Measurements from ENCODE around the gene NXPH2.

The NXPH2 gene

DNA sequence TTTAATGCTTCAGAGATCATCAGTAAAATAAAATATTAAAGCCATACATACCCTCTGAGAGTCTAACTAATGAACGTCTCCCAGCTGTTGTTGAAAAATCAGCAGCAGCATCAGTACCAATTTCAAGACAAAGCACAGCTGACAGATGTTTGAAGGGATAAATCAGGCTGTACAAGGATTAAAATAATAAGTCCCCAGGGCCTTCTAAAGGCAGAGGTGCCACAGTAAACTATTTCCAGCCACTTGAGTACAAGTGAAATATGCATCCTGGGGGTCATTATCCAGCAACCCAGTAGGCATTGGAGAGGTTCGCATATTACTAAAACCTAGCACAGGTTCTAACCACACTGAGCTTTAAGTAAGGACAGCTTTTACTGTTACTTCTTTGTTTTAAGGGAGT, 76.9 kb downstream of the NXPH2 start:
- H3K9me3 Mint-ChIP-seq = no peaks in the 10 kb centered on the region
- H3K36me3 Mint-ChIP-seq = no peaks in the 10 kb centered on the region
- DNase-seq (ENCODE audit: low spot score in 2 of 2) = no peak
- no peak for ATAC-seq
- H3K27ac Mint-ChIP-seq = no peak overlapping the region
- no peaks in the 10 kb centered on the region for H3K4me1 Mint-ChIP-seq
- H3K4me3 Mint-ChIP-seq = no peak overlapping the region

DNA sequence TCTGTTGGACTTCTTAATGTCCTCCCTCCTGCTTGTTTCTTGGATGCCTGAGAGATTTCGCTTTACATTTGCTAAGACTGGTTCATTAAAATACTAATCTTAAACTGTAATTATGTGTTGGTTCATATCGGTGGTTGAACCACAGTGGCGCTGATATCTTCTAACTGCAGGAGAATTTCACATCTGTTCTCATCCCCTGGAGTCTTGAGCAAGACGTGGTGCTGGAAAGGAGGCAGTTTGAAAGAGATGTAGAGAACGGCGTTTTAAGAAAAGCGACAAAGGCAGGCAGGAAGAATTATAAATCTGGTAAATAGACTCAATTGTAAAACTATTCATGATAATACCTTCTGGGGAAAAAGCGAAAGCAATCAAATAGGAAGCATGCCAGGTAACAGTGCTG, 79.5 kb downstream of the NXPH2 start:
- ATAC-seq (no peak), DNase-seq (ENCODE audit: low spot score in 2 of 2) (no peak)
- Mint-ChIP-seq H3K4me3 (no peak overlapping the region), H3K9me3 (no peaks in the 10 kb centered on the region), H3K4me1 (no peaks in the 10 kb centered on the region), H3K27ac (no peak overlapping the region), H3K36me3 (no peaks in the 10 kb centered on the region)

DNA sequence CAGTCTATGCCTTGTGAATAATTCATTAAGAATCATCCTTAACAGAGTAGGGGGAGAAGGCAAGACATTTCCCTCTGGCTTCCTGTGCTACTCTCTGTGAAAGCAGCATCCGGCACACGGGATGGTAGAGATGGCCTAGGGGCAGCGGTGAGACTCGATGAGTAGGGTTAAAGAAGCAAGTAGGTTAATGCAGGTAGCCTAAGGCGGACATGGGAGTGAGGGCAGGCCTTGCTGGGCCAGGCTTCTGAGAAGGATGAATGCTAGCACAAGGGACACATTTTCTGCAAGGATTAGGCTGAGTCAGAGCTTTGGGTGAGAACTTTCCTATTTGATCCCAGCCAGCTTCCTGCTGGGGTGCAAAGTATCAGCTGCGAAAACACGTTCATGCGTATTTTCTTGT, 80.8 kb downstream of the NXPH2 start:
- no peaks in the 10 kb centered on the region for H3K9me3 Mint-ChIP-seq
- H3K27ac Mint-ChIP-seq = no peak overlapping the region
- H3K4me1 Mint-ChIP-seq = no peaks in the 10 kb centered on the region
- DNase-seq (ENCODE audit: low spot score in 2 of 2) (no peak), ATAC-seq (no peak)
- H3K4me3 Mint-ChIP-seq = no peak overlapping the region
- H3K36me3 Mint-ChIP-seq = no peaks in the 10 kb centered on the region

DNA sequence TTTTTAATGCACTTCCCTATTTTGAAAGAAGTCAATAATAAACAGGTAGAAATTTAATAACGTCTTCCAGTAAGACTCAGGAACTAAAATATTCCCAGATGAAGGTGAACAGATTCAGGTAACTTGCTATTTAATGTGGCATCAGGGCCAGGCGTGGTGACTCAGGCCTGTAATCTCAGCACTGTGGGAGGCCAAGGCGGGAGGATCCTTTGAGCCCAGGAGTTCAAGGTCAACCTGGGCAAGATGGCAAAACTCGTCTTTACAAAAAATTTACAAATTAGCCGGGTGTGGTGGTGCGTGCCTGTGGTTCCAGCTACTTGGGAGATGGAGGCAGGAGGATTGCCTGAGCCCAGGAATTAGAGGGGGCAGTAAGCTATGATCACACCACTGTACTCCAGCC, 81.8 kb downstream of the NXPH2 start:
- H3K9me3 Mint-ChIP-seq = no peaks in the 10 kb centered on the region
- no peaks in the 10 kb centered on the region for H3K4me1 Mint-ChIP-seq
- H3K27ac Mint-ChIP-seq = no peak overlapping the region
- no peaks in the 10 kb centered on the region for H3K36me3 Mint-ChIP-seq
- H3K4me3 Mint-ChIP-seq = no peak overlapping the region
- DNase-seq (ENCODE audit: low spot score in 2 of 2) (no peak), ATAC-seq (no peak)

DNA sequence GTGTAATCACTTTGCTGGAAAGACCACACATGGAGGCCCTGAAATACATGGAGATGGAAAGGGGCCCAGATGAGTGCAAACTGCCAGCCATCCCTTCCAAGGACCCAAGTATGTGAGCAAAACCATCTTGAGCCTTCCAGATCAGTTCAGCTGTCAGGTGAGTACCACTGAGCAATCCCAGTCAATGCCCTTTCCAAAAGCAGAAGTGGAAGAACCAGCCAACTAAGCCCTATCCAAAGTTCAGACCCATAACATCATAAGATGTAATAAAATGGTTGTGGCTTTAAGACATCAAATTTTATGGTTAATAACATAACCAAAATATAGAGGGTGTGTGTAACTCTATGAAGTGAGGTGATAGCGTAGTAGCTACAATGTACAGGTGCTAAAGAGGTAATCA, 88.5 kb downstream of the NXPH2 start:
- Mint-ChIP-seq H3K4me1 (peaks cover 7% of the 10 kb centered on the region), H3K4me3 (no peak overlapping the region), H3K9me3 (no peaks in the 10 kb centered on the region), H3K36me3 (no peaks in the 10 kb centered on the region), H3K27ac (no peak overlapping the region)
- ATAC-seq = no peak
- DNase-seq (ENCODE audit: low spot score in 2 of 2) = no peak

DNA sequence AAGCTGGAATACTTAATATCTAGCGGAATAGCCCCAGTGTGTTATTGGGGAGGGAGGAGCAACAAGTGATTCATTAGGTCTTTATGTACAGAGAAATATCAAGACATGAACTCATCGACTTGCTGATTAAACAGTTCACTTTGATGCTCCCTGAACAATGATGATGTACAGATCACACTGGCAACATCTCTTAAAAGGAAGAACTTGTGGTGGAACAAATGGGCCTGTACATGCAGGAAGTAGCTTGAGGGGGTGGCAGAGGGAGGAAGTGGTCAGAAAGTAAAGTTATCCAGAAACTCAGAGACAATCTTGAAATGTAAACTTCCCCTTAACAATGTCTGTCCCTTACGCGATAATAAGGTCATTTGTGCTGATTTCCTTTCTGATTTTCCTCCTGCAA, 90.5 kb downstream of the NXPH2 start:
- Mint-ChIP-seq H3K27ac (no peak overlapping the region), H3K9me3 (no peaks in the 10 kb centered on the region), H3K4me1 (peaks cover 7% of the 10 kb centered on the region), H3K4me3 (no peak overlapping the region), H3K36me3 (no peaks in the 10 kb centered on the region)
- DNase-seq (ENCODE audit: low spot score in 2 of 2) = no peak
- ATAC-seq = no peak

DNA sequence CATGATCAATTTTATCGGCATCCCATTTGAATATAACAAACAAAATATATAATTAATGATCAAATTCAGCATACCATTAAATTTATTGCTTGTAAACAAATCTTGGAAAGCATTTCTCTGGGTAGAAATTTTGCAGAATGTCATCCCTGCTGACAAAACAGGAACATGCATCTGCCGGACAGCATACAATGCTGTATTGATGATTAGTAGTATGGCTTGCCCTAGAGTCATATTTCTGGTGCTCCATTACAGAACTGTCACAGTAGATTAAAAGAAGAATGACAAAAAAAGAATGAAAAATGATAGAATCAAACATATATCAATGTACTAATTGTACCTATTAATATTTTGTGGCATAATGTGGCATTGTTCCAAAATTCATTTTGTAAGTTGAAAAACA, 98.0 kb downstream of the NXPH2 start:
- H3K36me3 Mint-ChIP-seq = no peaks in the 10 kb centered on the region
- ATAC-seq (no peak), DNase-seq (ENCODE audit: low spot score in 2 of 2) (no peak)
- H3K9me3 Mint-ChIP-seq = no peaks in the 10 kb centered on the region
- H3K4me1 Mint-ChIP-seq = no peaks in the 10 kb centered on the region
- no peak overlapping the region for H3K27ac Mint-ChIP-seq
- no peak overlapping the region for H3K4me3 Mint-ChIP-seq

DNA sequence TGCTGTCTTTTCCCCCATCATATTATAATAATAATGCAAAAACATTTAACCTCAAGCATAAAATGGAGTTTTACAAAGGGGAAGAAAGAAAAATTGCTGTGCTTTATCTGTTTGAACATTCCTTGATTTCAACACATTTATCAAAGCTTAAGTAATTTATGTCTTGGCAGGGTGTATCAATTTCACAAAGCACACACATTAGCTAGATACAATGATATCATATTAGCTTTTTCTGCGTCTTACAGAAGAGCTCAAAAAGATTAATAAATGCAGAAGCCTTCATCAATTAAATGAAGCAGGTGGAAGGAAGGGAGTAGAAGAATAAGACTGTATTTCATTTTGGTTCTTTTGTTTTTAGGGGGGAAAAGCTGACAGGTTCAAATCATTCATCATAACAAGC, 103.0 kb downstream of the NXPH2 start:
- ATAC-seq (no peak), DNase-seq (ENCODE audit: low spot score in 2 of 2) (no peak)
- Mint-ChIP-seq H3K4me3 (no peak overlapping the region), H3K4me1 (no peaks in the 10 kb centered on the region), H3K9me3 (no peaks in the 10 kb centered on the region), H3K36me3 (no peaks in the 10 kb centered on the region), H3K27ac (no peak overlapping the region)

DNA sequence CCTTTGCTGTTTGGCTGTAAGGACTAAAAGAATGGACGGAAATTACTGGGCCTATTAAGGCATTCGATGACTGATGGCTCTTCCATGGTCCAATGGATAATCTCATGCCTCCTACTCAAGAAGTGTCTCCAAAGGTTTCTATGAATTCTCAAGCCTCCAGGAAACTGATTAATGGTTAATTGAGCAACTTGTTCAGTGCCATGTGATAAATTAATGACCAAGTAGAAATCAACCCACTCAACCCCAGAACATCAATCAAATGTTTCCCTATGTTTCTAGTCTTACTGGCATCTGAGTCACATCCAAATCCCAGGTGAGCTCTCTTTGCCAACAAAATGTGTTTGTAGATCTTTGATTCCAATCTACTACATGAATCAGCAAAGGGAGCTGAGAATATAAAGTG, 103.6 kb downstream of the NXPH2 start:
- H3K9me3 Mint-ChIP-seq = no peaks in the 10 kb centered on the region
- ATAC-seq = no peak
- H3K4me3 Mint-ChIP-seq = no peak overlapping the region

DNA sequence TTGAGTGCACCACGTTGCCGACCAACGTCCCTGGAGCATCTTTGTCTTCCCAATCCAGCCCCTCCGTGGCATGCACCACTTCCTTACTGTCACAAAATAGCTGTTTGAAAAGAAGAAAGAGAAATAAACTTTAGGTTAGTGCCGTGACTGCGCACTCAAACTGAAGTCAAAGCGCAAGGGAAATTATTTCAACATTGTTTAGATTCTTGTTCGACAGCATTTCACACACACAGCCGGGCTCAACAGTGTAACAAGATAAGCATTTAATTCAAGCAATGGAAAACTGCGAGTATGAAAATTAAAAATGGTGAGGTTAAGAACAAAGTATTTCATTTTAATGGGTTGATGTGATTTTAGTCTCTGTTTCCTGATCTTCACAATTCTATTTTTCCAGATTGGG, 108.6 kb downstream of the NXPH2 start:
- Mint-ChIP-seq H3K9me3 (no peaks in the 10 kb centered on the region), H3K27ac (no peak overlapping the region), H3K36me3 (no peaks in the 10 kb centered on the region), H3K4me3 (no peak overlapping the region), H3K4me1 (no peaks in the 10 kb centered on the region)
- DNase-seq (ENCODE audit: low spot score in 2 of 2) (no peak), ATAC-seq (no peak)

More for the DNA sequence above, 103.6 kb downstream of the NXPH2 start:
- Mint-ChIP-seq H3K36me3 (no peaks in the 10 kb centered on the region), H3K27ac (no peak overlapping the region), H3K4me1 (no peaks in the 10 kb centered on the region)
- DNase-seq (ENCODE audit: low spot score in 2 of 2) = no peak

DNA sequence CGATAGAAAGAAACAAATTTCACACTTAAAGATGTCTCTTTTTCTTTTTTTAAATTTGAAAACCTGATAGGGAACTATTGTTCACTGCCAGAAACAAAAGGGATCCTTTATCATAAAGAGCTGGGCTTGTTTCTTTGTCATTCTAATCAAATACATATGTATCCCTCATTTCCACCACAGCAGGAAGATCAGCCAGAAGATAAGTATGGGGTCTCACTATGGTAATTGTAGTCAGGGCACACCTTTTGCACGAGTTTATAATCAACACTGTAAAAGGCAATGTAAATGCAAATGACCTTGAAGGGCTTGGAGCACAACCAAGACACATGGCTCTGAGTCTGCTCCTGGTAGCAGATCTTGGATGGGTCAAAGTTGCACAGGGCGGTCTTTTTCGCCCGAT, 109.5 kb downstream of the NXPH2 start:
- no peak for DNase-seq (ENCODE audit: low spot score in 2 of 2)

DNA sequence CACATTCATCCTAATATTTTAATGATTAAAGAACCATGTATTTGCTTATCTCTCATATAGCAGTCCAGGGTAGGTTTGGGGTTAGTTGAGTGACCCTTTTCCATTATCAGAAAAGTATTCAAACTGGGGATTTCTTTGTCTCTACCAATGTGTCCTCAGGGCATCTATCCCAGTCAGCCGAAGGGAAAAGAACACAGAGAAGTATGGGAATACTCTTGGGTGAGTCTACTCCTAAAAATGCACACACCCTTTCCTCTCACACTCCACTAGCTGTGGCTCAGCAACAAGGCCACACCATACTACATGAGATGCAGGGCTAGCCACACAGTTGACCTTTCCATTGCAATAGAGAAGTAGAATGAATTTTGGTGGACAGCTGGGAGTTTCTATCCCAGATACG, 114.3 kb downstream of the NXPH2 start:
- Mint-ChIP-seq H3K4me1 (no peaks in the 10 kb centered on the region), H3K27ac (no peak overlapping the region), H3K4me3 (no peak overlapping the region), H3K36me3 (no peaks in the 10 kb centered on the region), H3K9me3 (no peaks in the 10 kb centered on the region)
- DNase-seq (ENCODE audit: low spot score in 2 of 2) = no peak
- no peak for ATAC-seq

More for the DNA sequence above, 109.5 kb downstream of the NXPH2 start:
- Mint-ChIP-seq H3K27ac (no peak overlapping the region), H3K36me3 (no peaks in the 10 kb centered on the region), H3K4me3 (no peak overlapping the region), H3K9me3 (no peaks in the 10 kb centered on the region), H3K4me1 (no peaks in the 10 kb centered on the region)
- no peak for ATAC-seq

DNA sequence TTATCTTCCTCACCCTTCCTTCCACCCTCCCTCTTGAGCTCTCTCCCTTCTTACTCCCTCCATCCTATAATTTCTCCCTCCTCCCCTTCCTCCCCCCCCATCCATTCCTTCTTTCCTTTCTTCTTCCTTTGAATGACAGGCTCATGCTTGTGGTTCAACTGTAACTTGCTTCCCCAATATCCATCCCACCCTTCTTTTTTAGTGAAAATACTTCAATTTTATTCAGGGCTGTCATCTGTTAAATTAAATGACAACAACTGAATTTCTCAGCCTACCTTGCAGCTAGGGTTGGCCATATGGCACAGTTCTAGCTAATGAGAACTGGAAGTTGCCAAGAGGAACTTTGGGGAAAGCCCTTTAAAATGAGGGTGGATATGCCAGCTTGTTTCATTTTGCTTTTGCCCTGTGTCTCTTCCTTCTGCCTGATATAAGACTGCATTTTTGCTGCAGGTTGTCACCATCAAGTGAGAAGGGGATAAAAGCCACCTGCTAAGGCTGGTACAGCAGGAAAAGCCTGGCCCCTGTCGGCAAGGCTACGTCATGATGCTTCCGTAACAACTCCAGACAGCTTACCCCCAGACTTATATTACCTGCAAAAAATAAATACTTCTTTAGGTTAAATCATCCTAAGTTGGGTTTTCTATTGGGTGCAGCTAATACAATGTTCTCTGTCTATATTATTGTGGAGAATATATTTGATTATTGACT, 121.8 kb downstream of the NXPH2 start:
- H3K4me1 Mint-ChIP-seq = no peaks in the 10 kb centered on the region
- H3K9me3 Mint-ChIP-seq = no peaks in the 10 kb centered on the region
- H3K27ac Mint-ChIP-seq = no peak overlapping the region
- H3K36me3 Mint-ChIP-seq = no peaks in the 10 kb centered on the region
- no peak for ATAC-seq
- no peak for DNase-seq (ENCODE audit: low spot score in 2 of 2)
- no peak overlapping the region for H3K4me3 Mint-ChIP-seq

DNA sequence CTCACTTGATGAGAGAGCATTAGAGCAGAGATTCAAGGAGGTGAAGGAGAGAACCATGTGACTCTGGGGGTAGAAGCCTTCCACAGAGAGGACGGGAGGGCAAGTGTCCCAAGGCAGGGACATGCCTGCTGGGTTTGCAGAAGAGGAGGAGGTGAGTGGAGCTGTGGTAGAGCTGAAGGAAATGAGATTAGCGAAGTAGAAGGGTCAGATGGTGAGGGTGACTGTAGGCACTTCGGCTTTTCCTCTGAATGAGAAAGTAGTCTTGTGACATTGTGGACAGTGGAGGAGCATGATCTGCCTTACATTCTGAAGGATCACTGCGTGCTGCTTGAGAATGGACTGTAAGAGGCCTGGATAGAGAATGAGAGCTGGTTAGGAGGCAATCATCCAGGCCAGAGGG, 126.0 kb downstream of the NXPH2 start:
- Mint-ChIP-seq H3K9me3 (no peaks in the 10 kb centered on the region), H3K4me3 (no peak overlapping the region), H3K4me1 (no peaks in the 10 kb centered on the region), H3K36me3 (no peaks in the 10 kb centered on the region), H3K27ac (no peak overlapping the region)
- DNase-seq (ENCODE audit: low spot score in 2 of 2) (no peak), ATAC-seq (peak; percentile 36)

DNA sequence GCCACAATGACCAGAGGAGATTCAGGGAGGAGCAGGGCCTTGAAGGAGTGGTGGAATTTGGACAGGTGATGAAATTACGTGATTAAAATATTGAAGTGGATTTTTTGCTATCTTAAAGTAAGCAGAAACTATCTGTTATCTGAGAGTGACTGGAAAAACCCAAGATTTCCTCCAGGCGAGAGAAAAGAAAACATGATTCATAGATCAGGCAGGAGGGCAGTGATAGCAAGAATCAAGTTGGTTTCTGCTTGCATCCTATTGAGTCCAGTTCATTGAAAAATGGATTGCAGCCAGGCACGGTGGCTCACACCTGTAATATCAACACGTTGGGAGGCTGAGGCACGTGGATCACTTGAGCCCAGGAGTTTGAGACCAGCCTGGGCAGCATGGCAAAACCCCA, 127.8 kb downstream of the NXPH2 start:
- no peaks in the 10 kb centered on the region for H3K9me3 Mint-ChIP-seq
- no peak for DNase-seq (ENCODE audit: low spot score in 2 of 2)

DNA sequence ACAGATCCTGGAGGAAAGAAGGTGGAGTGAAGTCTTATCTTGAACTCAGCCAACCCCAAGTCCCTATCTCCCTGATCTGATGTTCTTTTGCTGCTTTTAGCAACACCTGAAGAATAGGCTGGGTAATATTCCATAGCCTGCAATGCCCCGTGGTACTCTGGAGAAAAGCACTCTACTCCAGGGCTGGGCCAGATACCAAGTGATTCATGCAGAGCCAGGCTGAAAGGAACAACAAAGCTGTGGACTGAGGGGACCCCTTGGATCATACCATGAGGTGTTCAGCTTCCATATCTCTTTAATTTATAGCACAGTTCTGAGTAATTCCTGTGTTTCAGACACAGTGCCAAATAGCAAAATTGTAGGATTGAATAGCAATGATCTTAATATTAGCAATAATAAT, 130.6 kb downstream of the NXPH2 start:
- ATAC-seq (no peak), DNase-seq (ENCODE audit: low spot score in 2 of 2) (no peak)
- H3K4me3 Mint-ChIP-seq = no peak overlapping the region
- no peaks in the 10 kb centered on the region for H3K9me3 Mint-ChIP-seq
- no peaks in the 10 kb centered on the region for H3K4me1 Mint-ChIP-seq
- no peak overlapping the region for H3K27ac Mint-ChIP-seq
- H3K36me3 Mint-ChIP-seq = no peaks in the 10 kb centered on the region

More for the DNA sequence above, 127.8 kb downstream of the NXPH2 start:
- no peak overlapping the region for H3K27ac Mint-ChIP-seq
- no peaks in the 10 kb centered on the region for H3K36me3 Mint-ChIP-seq
- H3K4me3 Mint-ChIP-seq = no peak overlapping the region
- no peaks in the 10 kb centered on the region for H3K4me1 Mint-ChIP-seq
- ATAC-seq = no peak

DNA sequence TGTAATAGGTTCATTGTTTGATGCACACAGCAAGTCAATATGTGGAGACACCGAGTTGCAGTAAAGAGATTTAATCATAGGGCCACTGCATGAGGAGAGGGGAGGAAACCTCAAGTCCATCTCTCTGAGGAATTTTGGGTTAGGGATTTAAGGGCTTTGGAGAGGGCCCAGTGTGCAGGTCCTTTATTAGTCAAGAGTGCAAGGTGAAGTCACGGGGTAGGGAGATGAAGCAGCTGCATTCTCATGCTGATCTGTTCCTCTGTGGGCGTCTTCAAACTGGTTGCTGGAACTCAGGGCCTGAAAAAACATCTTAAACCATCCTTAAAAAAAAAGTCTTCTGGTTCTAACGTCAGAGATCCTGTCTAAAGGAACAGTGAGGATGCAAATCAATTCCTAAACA, 131.6 kb downstream of the NXPH2 start:
- H3K36me3 Mint-ChIP-seq = no peaks in the 10 kb centered on the region
- no peak for ATAC-seq
- H3K4me1 Mint-ChIP-seq = no peaks in the 10 kb centered on the region
- H3K27ac Mint-ChIP-seq = no peak overlapping the region
- no peaks in the 10 kb centered on the region for H3K9me3 Mint-ChIP-seq
- no peak overlapping the region for H3K4me3 Mint-ChIP-seq
- DNase-seq (ENCODE audit: low spot score in 2 of 2) = no peak
